AG10803 (cell line): ENCODE results near the gene SHC3.

ENCODE experiments used
- DNase-seq: peaks from one replicate; pipeline ENCODE4 v3.0.0; 2010; ENCODE audit warnings: low read depth
- H3K4me3 ChIP-seq: 2 replicates; pipeline ENCODE4 v1.5.1; 2011; ENCODE audit warnings: mild to moderate bottlenecking, low read length, control low read depth
- TF ChIP-seq, protein P1 (sequence below): conservative IDR thresholded peaks from 2 replicates; pipeline ENCODE4 v1.5.1; 2011; ENCODE audit warnings: mild to moderate bottlenecking, low read length, control low read depth, inconsistent platforms

The SHC3 gene

DNA sequence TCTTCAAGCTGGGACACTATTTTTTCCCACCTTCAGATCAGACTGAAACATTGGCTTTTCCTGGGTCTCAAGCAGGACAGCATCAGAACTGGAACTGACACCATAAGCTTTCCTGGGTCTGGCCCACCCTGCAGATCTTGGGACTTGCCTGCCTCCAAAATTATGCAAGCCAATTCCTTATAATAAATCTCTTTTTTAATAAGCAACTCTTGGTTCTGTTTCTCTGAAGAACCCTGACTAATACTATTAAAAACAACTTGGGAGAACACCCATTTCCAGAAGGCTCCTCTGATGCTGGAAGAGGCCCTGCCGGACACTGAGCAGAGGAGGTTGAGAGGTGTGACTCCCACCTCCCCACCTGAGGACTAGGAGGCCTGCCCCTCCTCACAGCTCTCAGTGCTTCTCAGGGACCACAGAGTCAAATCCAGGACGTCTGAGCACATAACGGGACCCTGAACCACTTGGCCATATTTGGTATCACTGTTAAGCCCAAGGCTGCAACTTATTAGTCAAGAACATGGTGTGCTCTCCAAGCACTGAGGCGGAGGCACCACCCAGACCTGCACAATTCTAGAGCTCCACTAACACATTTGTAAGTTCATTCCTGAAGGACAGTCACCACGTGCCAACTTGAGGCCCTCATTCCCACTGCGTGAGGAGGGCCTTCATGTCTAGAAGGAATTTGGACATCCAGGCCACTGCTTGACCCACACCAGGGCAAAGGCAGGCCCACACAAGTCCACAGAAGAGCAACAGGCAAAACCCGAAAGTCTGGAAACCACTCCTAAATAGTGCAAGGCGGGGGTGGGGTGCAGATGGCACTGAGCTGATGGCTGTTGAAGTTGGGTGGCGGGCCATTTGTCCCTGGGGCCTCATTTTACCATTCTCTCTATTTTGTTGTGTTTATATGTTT is 9.5 kb downstream of the SHC3 start:
- TF ChIP-seq, protein P1, sequence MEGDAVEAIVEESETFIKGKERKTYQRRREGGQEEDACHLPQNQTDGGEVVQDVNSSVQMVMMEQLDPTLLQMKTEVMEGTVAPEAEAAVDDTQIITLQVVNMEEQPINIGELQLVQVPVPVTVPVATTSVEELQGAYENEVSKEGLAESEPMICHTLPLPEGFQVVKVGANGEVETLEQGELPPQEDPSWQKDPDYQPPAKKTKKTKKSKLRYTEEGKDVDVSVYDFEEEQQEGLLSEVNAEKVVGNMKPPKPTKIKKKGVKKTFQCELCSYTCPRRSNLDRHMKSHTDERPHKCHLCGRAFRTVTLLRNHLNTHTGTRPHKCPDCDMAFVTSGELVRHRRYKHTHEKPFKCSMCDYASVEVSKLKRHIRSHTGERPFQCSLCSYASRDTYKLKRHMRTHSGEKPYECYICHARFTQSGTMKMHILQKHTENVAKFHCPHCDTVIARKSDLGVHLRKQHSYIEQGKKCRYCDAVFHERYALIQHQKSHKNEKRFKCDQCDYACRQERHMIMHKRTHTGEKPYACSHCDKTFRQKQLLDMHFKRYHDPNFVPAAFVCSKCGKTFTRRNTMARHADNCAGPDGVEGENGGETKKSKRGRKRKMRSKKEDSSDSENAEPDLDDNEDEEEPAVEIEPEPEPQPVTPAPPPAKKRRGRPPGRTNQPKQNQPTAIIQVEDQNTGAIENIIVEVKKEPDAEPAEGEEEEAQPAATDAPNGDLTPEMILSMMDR: no peak
- no peak for DNase-seq

DNA sequence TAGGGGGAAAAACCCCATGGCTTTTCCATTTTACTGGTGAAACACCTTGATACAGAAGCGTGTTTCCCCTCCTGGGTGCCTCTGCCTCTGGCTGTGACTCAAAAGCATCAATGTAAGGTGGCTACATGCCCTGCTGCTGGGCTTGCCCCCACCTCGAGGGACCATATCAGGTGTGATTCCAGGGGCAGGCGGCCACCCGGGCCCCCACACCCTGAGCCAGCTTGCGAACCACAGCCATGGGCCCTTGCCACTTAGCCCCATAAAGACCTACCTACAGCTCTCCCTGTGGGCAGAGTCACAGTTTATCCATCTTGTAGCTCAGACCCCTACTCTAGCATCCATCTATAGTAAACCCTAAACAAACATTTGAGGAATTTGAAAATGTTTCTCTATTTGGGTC is 10.8 kb downstream of the SHC3 start:
- TF ChIP-seq, protein P1: no peak
- DNase-seq: no peak
- no peak overlapping the region for H3K4me3 ChIP-seq

More for the DNA sequence above, 9.5 kb downstream of the SHC3 start:
- H3K4me3 ChIP-seq: no peak overlapping the region

DNA sequence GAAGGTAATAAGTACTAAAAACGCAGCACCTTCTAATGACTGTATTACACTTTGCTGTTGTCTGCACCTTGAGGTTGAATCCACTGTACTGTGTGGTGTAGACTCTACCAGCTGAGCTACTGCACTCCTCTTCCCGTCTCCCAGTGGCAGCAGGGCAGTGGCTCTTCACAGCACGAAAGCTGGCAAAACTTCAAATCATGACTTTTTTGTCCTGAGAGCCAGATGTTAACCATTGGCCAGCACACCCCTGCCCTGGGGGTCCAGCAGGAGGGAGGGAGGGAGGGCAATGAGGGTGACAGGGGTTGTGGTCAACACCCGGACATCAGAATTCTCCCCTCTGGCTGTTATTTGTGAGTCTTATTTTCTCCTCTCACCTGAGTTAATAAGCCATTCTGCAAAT is 11.8 kb downstream of the SHC3 start:
- TF ChIP-seq, protein P1: no peak
- H3K4me3 ChIP-seq: no peak overlapping the region
- DNase-seq: no peak

DNA sequence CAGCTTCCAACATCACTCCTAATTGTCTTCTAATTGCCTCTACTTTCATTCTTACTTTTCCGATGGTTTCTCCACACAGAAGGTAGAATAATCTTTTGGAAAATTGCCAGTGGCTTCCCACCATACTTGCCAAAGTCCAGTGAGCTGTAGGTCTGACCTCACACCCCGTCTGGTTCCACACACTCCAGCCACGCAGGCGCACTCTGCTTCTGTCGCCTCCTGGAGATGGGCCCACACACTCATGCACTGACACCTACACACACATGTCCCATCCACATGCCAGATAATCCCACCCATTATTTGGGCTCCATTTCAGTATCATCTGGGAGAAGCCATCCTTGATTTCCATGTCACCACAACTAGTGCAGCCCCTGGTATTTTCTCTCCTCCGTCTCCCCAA is 12.7 kb downstream of the SHC3 start:
- no peak for DNase-seq
- TF ChIP-seq, protein P1: no peak
- no peak overlapping the region for H3K4me3 ChIP-seq

DNA sequence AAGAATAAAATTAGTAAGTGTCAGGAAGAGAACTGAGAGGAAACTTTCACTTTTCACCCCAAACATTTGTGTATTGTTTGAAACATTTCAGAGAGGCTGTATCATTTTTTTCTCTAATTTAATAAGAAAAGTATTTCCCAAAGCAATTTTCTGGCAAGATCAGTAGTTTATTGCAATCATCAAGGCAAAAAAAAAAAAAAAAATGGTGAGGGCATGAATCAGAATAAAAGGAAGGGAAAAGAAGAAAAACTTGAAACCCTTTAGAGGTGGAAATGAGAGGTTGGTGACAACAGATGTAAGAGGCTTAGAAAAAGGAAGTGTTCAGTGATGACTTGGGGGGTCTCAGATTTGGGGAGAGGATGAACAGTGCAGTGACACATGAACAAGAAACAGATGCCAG is 13.3 kb downstream of the SHC3 start:
- TF ChIP-seq, protein P1: no peak
- DNase-seq: peak; percentile 29

DNA sequence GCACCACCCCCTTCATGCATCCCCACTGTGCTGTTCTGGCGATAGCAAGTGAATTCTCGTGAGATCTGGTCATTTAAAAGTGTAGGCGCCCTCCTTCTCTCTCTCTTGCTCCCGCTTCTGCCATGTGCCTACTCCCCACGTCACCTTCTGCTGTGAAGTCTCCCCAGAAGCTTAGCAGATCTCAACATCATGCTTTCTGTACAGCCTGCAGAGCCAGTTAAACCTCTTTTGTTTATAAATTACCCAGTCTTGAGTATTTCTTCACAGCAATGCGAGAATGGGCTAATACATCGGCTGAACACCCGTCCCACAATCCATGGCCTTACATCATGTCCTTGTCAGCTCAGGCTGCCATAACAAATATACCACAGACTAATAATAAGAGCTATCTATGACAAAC is 17.4 kb downstream of the SHC3 start:
- H3K4me3 ChIP-seq: no peak overlapping the region
- TF ChIP-seq, protein P1: no peak
- no peak for DNase-seq

More for the DNA sequence above, 13.3 kb downstream of the SHC3 start:
- H3K4me3 ChIP-seq: no peak overlapping the region

DNA sequence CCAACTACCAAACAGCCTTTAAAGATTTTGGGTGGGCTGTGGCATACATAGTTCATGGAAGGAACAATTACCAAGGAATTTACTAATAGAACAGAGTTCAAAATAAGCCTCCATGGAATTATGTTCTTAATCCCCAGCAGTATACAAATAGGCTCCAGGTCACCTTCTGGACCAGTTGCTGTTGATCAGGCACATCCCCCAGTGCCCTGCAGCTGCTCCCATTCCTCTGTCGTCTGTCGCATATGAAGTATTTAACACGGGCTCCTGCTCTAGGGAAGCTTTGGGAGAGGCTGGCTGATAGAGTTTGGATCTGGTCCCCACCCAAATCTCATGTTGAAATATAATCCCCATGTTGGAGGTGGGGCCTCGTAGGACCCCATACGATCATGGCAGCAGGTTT is 17.8 kb downstream of the SHC3 start:
- H3K4me3 ChIP-seq: no peak overlapping the region
- TF ChIP-seq, protein P1: no peak

More for the DNA sequence above, 17.8 kb downstream of the SHC3 start:
- no peak for DNase-seq
